Measurements from ENCODE around the gene CCDC179.

CCDC179 gene

GRCh38 chr11:22802861-22803260, 57.4 kb downstream of the CCDC179 start:
- ATAC-seq (ENCODE audit: low read depth) (no peak), DNase-seq (ENCODE audit: low spot score) (no peak)
- Histone ChIP-seq H3K27ac (ENCODE audit: poor library complexity, severe bottlenecking) (no peak overlapping the region), H3K9me3 (ENCODE audit: severe bottlenecking) (no peaks in the 10 kb centered on the region), H3K4me3 (ENCODE audit: severe bottlenecking) (no peak overlapping the region), H3K4me1 (ENCODE audit: insufficient read depth, poor library complexity, severe bottlenecking) (no peaks in the 10 kb centered on the region), H3K27me3 (ENCODE audit: insufficient read depth, poor library complexity, severe bottlenecking) (no peaks in the 10 kb centered on the region), H3K36me3 (ENCODE audit: low read depth) (no peaks in the 10 kb centered on the region)
- no peak for TF ChIP-seq CTCF (IDR thresholded peaks at IDR 0.05; ENCODE audit: poor library complexity, severe bottlenecking)

GRCh38 chr11:22800482-22800881, 59.8 kb downstream of the CCDC179 start:
- no peaks in the 10 kb centered on the region for H3K4me1 ChIP-seq (ENCODE audit: insufficient read depth, poor library complexity, severe bottlenecking)
- H3K36me3 ChIP-seq (ENCODE audit: low read depth), result no peaks in the 10 kb centered on the region
- ATAC-seq (ENCODE audit: low read depth) (no peak), DNase-seq (ENCODE audit: low spot score) (no peak)
- no peaks in the 10 kb centered on the region for H3K9me3 ChIP-seq (ENCODE audit: severe bottlenecking)
- no peaks in the 10 kb centered on the region for H3K27me3 ChIP-seq (ENCODE audit: insufficient read depth, poor library complexity, severe bottlenecking)
- H3K27ac ChIP-seq (ENCODE audit: poor library complexity, severe bottlenecking), result no peak overlapping the region
- no peak for TF ChIP-seq CTCF (IDR thresholded peaks at IDR 0.05; ENCODE audit: poor library complexity, severe bottlenecking)
- no peak overlapping the region for H3K4me3 ChIP-seq (ENCODE audit: severe bottlenecking)

GRCh38 chr11:22798901-22799300, 61.4 kb downstream of the CCDC179 start:
- Histone ChIP-seq H3K27ac (ENCODE audit: poor library complexity, severe bottlenecking) (no peak overlapping the region), H3K36me3 (ENCODE audit: low read depth) (no peaks in the 10 kb centered on the region), H3K4me1 (ENCODE audit: insufficient read depth, poor library complexity, severe bottlenecking) (no peaks in the 10 kb centered on the region), H3K4me3 (ENCODE audit: severe bottlenecking) (no peak overlapping the region), H3K27me3 (ENCODE audit: insufficient read depth, poor library complexity, severe bottlenecking) (no peaks in the 10 kb centered on the region), H3K9me3 (ENCODE audit: severe bottlenecking) (no peaks in the 10 kb centered on the region)
- no peak for TF ChIP-seq CTCF (IDR thresholded peaks at IDR 0.05; ENCODE audit: poor library complexity, severe bottlenecking)
- ATAC-seq (ENCODE audit: low read depth) (no peak), DNase-seq (ENCODE audit: low spot score) (no peak)

DNA sequence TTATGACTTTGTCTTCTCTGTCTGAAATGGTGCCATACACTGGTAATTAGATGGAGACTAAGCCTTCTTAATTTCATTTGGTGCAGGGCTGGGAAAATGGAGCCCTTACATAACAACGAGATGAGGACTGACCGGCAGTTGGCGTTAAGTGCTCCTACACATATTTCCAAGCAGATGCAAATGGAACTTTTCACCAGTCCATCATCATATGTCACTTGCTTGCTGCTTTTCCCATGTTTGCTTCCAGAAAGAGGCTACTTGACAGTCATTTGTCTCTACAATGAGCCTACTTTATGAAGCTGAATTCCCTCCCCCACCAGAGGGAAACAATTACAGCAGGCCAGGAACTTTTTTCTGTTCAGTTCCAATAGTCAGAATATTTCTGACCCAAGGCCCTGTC, 63.2 kb downstream of the CCDC179 start:
- H3K4me1 ChIP-seq (ENCODE audit: insufficient read depth, poor library complexity, severe bottlenecking), result no peaks in the 10 kb centered on the region
- no peak for ATAC-seq (ENCODE audit: low read depth)
- no peaks in the 10 kb centered on the region for H3K9me3 ChIP-seq (ENCODE audit: severe bottlenecking)
- DNase-seq (ENCODE audit: low spot score), result no peak
- H3K27ac ChIP-seq (ENCODE audit: poor library complexity, severe bottlenecking), result no peak overlapping the region
- H3K36me3 ChIP-seq (ENCODE audit: low read depth), result no peaks in the 10 kb centered on the region
- H3K4me3 ChIP-seq (ENCODE audit: severe bottlenecking), result no peak overlapping the region
- no peak for TF ChIP-seq CTCF (IDR thresholded peaks at IDR 0.05; ENCODE audit: poor library complexity, severe bottlenecking)
- no peaks in the 10 kb centered on the region for H3K27me3 ChIP-seq (ENCODE audit: insufficient read depth, poor library complexity, severe bottlenecking)
